ENCODE measurements around the gene KLF13. TPM values are rescaled to one million over a fixed set of nuclear protein-coding genes. Genes with fewer than 3 reads are reported as not detected.

KLF13 gene
- total and polyA plus RNA-seq, 2 experiments from 2014 or later = 23.5 to 28.6 TPM

DNA sequence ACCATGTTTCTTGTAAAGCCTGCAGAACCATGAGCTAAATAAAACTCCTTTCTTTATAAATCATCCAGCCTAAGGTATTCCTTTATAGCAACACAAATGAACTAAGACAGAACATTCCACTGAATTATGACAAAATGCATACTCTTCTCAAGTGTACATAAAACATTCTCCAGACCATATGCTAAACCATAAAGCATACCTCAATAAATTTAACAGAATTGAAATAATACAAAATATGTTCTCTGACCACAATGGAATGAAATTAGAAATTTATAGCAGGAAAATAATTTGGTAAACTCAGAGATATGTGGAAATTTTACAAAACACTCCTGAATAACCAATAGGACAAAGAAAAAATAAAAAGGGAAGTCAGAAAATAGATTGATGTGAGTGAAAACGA is 88.6 kb downstream of the KLF13 start:
- TF ChIP-seq, protein P1, sequence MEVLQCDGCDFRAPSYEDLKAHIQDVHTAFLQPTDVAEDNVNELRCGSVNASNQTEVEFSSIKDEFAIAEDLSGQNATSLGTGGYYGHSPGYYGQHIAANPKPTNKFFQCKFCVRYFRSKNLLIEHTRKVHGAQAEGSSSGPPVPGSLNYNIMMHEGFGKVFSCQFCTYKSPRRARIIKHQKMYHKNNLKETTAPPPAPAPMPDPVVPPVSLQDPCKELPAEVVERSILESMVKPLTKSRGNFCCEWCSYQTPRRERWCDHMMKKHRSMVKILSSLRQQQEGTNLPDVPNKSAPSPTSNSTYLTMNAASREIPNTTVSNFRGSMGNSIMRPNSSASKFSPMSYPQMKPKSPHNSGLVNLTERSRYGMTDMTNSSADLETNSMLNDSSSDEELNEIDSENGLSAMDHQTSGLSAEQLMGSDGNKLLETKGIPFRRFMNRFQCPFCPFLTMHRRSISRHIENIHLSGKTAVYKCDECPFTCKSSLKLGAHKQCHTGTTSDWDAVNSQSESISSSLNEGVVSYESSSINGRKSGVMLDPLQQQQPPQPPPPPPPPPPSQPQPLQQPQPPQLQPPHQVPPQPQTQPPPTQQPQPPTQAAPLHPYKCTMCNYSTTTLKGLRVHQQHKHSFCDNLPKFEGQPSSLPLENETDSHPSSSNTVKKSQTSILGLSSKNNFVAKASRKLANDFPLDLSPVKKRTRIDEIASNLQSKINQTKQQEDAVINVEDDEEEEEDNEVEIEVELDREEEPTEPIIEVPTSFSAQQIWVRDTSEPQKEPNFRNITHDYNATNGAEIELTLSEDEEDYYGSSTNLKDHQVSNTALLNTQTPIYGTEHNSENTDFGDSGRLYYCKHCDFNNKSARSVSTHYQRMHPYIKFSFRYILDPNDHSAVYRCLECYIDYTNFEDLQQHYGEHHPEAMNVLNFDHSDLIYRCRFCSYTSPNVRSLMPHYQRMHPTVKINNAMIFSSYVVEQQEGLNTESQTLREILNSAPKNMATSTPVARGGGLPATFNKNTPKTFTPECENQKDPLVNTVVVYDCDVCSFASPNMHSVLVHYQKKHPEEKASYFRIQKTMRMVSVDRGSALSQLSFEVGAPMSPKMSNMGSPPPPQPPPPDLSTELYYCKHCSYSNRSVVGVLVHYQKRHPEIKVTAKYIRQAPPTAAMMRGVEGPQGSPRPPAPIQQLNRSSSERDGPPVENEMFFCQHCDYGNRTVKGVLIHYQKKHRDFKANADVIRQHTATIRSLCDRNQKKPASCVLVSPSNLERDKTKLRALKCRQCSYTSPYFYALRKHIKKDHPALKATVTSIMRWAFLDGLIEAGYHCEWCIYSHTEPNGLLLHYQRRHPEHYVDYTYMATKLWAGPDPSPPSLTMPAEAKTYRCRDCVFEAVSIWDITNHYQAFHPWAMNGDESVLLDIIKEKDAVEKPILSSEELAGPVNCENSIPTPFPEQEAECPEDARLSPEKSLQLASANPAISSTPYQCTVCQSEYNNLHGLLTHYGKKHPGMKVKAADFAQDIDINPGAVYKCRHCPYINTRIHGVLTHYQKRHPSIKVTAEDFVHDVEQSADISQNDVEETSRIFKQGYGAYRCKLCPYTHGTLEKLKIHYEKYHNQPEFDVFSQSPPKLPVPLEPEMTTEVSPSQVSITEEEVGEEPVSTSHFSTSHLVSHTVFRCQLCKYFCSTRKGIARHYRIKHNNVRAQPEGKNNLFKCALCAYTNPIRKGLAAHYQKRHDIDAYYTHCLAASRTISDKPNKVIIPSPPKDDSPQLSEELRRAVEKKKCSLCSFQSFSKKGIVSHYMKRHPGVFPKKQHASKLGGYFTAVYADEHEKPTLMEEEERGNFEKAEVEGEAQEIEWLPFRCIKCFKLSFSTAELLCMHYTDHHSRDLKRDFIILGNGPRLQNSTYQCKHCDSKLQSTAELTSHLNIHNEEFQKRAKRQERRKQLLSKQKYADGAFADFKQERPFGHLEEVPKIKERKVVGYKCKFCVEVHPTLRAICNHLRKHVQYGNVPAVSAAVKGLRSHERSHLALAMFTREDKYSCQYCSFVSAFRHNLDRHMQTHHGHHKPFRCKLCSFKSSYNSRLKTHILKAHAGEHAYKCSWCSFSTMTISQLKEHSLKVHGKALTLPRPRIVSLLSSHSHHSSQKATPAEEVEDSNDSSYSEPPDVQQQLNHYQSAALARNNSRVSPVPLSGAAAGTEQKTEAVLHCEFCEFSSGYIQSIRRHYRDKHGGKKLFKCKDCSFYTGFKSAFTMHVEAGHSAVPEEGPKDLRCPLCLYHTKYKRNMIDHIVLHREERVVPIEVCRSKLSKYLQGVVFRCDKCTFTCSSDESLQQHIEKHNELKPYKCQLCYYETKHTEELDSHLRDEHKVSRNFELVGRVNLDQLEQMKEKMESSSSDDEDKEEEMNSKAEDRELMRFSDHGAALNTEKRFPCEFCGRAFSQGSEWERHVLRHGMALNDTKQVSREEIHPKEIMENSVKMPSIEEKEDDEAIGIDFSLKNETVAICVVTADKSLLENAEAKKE (CRISPR knock-in tag; IDR thresholded peaks at IDR 0.05) = no peak
- TF ChIP-seq EZH2 (IDR thresholded peaks at IDR 0.05; ENCODE audit: low read depth, unreplicated experiment) (no peak), ZNF114 (CRISPR knock-in tag; IDR thresholded peaks at IDR 0.05) (no peak), POLR2AphosphoS5 (IDR thresholded peaks at IDR 0.05; ENCODE audit: low read depth) (no peak), ZNF331 (CRISPR knock-in tag; IDR thresholded peaks at IDR 0.05; ENCODE audit: low read depth) (no peak), JUNB (IDR thresholded peaks at IDR 0.05; ENCODE audit: unreplicated experiment) (no peak), NANOG (IDR thresholded peaks at IDR 0.05; ENCODE audit: borderline replicate concordance) (no peak), CREB1 (CRISPR knock-in tag; IDR thresholded peaks at IDR 0.05; ENCODE audit: low read depth) (no peak), STAT1 (IDR thresholded peaks at IDR 0.05; ENCODE audit: unreplicated experiment) (no peak), EZH2phosphoT487 (IDR thresholded peaks at IDR 0.05; ENCODE audit: unreplicated experiment) (no peak)
- TF ChIP-seq, protein P2, sequence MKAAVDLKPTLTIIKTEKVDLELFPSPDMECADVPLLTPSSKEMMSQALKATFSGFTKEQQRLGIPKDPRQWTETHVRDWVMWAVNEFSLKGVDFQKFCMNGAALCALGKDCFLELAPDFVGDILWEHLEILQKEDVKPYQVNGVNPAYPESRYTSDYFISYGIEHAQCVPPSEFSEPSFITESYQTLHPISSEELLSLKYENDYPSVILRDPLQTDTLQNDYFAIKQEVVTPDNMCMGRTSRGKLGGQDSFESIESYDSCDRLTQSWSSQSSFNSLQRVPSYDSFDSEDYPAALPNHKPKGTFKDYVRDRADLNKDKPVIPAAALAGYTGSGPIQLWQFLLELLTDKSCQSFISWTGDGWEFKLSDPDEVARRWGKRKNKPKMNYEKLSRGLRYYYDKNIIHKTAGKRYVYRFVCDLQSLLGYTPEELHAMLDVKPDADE (IDR thresholded peaks at IDR 0.05) = no peak
- TF ChIP-seq, protein P3, sequence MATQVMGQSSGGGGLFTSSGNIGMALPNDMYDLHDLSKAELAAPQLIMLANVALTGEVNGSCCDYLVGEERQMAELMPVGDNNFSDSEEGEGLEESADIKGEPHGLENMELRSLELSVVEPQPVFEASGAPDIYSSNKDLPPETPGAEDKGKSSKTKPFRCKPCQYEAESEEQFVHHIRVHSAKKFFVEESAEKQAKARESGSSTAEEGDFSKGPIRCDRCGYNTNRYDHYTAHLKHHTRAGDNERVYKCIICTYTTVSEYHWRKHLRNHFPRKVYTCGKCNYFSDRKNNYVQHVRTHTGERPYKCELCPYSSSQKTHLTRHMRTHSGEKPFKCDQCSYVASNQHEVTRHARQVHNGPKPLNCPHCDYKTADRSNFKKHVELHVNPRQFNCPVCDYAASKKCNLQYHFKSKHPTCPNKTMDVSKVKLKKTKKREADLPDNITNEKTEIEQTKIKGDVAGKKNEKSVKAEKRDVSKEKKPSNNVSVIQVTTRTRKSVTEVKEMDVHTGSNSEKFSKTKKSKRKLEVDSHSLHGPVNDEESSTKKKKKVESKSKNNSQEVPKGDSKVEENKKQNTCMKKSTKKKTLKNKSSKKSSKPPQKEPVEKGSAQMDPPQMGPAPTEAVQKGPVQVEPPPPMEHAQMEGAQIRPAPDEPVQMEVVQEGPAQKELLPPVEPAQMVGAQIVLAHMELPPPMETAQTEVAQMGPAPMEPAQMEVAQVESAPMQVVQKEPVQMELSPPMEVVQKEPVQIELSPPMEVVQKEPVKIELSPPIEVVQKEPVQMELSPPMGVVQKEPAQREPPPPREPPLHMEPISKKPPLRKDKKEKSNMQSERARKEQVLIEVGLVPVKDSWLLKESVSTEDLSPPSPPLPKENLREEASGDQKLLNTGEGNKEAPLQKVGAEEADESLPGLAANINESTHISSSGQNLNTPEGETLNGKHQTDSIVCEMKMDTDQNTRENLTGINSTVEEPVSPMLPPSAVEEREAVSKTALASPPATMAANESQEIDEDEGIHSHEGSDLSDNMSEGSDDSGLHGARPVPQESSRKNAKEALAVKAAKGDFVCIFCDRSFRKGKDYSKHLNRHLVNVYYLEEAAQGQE (IDR thresholded peaks at IDR 0.05; ENCODE audit: unreplicated experiment) = no peak
- TF ChIP-seq, protein P4, sequence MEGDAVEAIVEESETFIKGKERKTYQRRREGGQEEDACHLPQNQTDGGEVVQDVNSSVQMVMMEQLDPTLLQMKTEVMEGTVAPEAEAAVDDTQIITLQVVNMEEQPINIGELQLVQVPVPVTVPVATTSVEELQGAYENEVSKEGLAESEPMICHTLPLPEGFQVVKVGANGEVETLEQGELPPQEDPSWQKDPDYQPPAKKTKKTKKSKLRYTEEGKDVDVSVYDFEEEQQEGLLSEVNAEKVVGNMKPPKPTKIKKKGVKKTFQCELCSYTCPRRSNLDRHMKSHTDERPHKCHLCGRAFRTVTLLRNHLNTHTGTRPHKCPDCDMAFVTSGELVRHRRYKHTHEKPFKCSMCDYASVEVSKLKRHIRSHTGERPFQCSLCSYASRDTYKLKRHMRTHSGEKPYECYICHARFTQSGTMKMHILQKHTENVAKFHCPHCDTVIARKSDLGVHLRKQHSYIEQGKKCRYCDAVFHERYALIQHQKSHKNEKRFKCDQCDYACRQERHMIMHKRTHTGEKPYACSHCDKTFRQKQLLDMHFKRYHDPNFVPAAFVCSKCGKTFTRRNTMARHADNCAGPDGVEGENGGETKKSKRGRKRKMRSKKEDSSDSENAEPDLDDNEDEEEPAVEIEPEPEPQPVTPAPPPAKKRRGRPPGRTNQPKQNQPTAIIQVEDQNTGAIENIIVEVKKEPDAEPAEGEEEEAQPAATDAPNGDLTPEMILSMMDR (conservative IDR thresholded peaks at IDR 0.05; ENCODE audit: low read depth in 2 of 2) = no peak
- H3K4me1 Mint-ChIP-seq = peaks cover 8% of the 10 kb centered on the region
- H3K4me2 ChIP-seq = no peak overlapping the region
- no peaks in the 10 kb centered on the region for H3K27me3 ChIP-seq (ENCODE audit: insufficient read depth)
- H3K36me3 ChIP-seq (ENCODE audit: insufficient read depth) = no peaks in the 10 kb centered on the region
- no peak overlapping the region for H3K4me3 ChIP-seq
- H4K20me1 ChIP-seq (replicated peaks; ENCODE audit: insufficient read depth) = no peaks in the 10 kb centered on the region
- no peaks in the 10 kb centered on the region for H3K27me3 Mint-ChIP-seq (ENCODE audit: insufficient read depth, low read depth, poor library complexity)
- peaks cover 7% of the 10 kb centered on the region; the same call in 1 of the 3 replicates for H3K36me3 Mint-ChIP-seq (ENCODE audit: low read depth)
- no peak overlapping the region for H3K27ac Mint-ChIP-seq
- no peak overlapping the region for H3K27ac ChIP-seq (ENCODE audit: low read depth)
- H3K9me2 ChIP-seq (ENCODE audit: insufficient read depth) = no peaks in the 10 kb centered on the region
- ATAC-seq (no peak), DNase-seq (ENCODE audit: low spot score) (no peak)
- no peak overlapping the region for H3K4me3 Mint-ChIP-seq
- no peaks in the 10 kb centered on the region for H3K79me2 ChIP-seq (replicated peaks; ENCODE audit: insufficient read depth)
- no peaks in the 10 kb centered on the region for H3K4me1 ChIP-seq (ENCODE audit: insufficient read depth)
- H3K9me3 Mint-ChIP-seq = peaks cover 6% of the 10 kb centered on the region
- H2AFZ ChIP-seq = no peak overlapping the region
- H3F3A ChIP-seq (replicated peaks; ENCODE audit: low read depth) = no peaks in the 10 kb centered on the region
